Mucosa of rectum (tissue), 2 donors: ENCODE data around the gene SNAP47.

ENCODE experiments used
- H3K27ac ChIP-seq, 2 donors: one replicate each; pipeline ENCODE4 v1.7.0; 2013; ENCODE audit warnings: inconsistent platforms in 2 of 2, low read depth in 2 of 2, low read length in 2 of 2
- H3K27me3 ChIP-seq, 2 donors: one replicate each; pipeline ENCODE4 v1.7.0; 2013; ENCODE audit warnings: low read length in 2 of 2; ENCODE audit not compliant: control insufficient read depth in 2 of 2, insufficient read depth in 2 of 2
- H3K36me3 ChIP-seq, 2 donors: one replicate each; pipeline ENCODE4 v1.7.0; 2013; ENCODE audit warnings: low read length in 2 of 2; ENCODE audit not compliant: control insufficient read depth in 2 of 2, insufficient read depth in 2 of 2
- H3K4me1 ChIP-seq, 2 donors: one replicate each; pipeline ENCODE4 v1.7.0; 2013; ENCODE audit warnings: low read length in 2 of 2, mild to moderate bottlenecking in 1 of 2; ENCODE audit not compliant: control insufficient read depth in 2 of 2, insufficient read depth in 2 of 2
- H3K4me3 ChIP-seq, 2 donors: one replicate each; pipeline ENCODE4 v1.7.0; 2013; ENCODE audit warnings: low read length in 2 of 2
- H3K9ac ChIP-seq, 2 donors: one replicate each; pipeline ENCODE4 v1.7.0; 2013; ENCODE audit warnings: low read length in 2 of 2, low read depth in 1 of 2, mild to moderate bottlenecking in 1 of 2
- H3K9me3 ChIP-seq, 2 donors: one replicate each; pipeline ENCODE4 v1.7.0; 2013; ENCODE audit warnings: low read length in 2 of 2; ENCODE audit not compliant: control insufficient read depth in 2 of 2
- donor health status: healthy.
- donor health status: Normal muscosa, but diverticular disease.

SNAP47 gene

DNA sequence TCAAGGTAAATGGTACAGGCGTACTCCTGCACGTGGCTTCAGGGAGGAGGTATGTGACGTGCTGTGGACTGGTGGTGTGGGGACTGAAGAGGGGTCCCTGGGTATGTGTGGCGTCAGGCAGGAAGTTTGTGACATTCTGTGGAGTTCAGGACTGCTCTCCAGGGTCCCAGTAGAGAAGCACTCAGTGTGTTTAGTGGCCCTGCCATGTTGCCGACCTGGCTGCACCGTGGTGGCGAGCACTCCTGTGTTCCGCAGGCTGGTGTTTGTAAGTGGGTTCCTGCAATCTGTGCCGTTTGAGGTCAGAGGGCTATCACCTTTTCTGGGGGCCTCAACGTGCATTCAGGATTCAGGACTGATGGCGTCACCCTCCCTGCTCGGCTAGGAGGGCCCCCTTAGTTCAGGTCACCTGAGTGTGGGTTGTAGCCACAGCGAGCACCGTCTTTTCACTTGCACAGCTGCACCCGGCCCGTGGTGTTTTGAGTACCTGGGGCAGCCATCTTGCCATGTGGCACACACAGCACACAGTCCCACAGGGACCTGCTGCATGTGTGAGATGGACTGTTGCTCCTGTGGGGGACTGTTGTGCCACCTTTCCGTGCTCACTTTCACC is 26.5 kb downstream of the SNAP47 start:
- Histone ChIP-seq H3K4me1 (peaks cover 6 to 28% of the 10 kb centered on the region in 2 donors), H3K9me3 (no peaks in the 10 kb centered on the region), H3K9ac (no peak overlapping the region), H3K27ac (peak overlapping the region in 1 of 2 donors; percentile 45), H3K27me3 (no peaks in the 10 kb centered on the region), H3K4me3 (no peak overlapping the region), H3K36me3 (peaks cover 10 to 12% of the 10 kb centered on the region in 2 donors)

DNA sequence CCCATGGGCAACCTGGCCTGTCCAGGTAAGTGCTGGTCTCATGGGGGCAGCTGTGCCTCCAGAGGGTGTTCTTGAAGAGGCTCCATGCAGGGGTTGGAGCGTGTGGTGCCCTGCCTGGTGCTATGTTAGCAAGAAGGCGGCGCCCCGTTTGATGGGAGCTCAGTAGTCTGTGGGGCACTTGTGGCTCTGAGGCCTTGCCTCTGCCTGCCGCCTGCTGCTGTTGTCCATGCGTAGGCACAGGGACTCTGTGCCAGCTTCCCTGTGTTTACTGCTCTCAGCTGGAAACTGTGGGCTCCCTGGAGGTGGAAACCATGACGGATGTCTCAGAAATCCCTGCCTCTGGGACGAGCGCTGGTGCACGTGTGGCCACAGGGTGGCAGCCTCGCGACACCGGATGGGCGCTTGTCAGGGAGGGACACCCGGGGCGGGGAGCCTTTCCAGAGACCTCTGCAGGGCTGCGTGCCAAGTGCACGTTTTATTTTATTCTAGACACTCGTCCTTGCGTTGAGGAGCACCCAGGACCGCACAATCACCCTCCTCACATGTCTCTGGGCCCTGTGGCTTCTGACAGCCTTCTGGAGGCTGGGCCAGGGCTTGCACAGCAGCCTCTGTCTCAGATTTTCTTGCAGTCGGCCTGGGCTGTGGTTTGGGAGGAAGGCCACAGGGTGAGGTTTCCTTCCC is 27.1 kb downstream of the SNAP47 start:
- H3K4me3 ChIP-seq = no peak overlapping the region
- no peaks in the 10 kb centered on the region for H3K27me3 ChIP-seq
- H3K27ac ChIP-seq = peak overlapping the region in 1 of 2 donors; percentile 5
- peaks cover 11 to 31% of the 10 kb centered on the region in 2 donors for H3K4me1 ChIP-seq
- no peak overlapping the region for H3K9ac ChIP-seq
- H3K36me3 ChIP-seq = peaks cover 17 to 19% of the 10 kb centered on the region in 2 donors
- no peaks in the 10 kb centered on the region for H3K9me3 ChIP-seq

DNA sequence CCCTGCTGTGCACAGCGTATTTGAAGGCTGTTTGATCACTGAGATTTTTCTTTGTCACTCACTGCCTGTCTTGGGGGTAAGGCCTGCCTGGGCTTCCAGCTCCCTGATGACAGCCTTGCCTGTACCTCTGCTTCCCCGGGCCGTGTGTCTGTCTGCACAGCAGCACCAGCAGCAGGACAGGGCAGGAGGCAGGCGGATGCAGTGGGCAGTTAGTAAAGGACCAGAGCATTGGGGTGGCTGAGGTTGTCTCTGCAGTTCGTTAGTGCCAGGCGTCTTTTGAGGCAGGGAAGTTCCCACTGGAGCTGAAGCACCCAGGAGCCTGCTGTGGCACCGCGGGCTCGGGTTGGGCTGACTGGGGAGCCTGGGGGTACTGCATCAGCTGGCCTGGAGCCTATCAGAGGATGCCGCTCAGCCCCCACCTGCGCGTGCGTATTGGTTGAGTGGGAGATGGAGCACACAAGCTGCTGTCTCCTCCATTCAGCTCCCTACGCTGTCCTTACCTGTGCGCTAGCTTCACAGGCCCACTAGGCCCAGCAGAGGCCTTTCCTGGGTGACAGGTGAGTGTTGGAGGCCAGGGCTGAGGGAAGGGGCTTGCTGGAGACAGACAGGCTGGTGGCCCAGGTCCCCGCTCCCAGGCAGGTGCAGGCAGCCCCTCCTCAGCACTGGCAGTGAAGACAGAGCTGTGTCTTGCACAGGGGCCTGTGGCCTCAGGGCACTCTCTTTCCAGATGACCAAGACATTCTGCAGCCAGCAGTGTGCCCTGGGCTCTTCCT is 28.2 kb downstream of the SNAP47 start:
- no peak overlapping the region for H3K4me3 ChIP-seq
- H3K27ac ChIP-seq = no peak overlapping the region
- H3K9ac ChIP-seq = no peak overlapping the region
- H3K36me3 ChIP-seq = peaks cover 27 to 28% of the 10 kb centered on the region in 2 donors
- no peaks in the 10 kb centered on the region for H3K27me3 ChIP-seq
- peaks cover 11 to 31% of the 10 kb centered on the region in 2 donors for H3K4me1 ChIP-seq
- no peaks in the 10 kb centered on the region for H3K9me3 ChIP-seq

DNA sequence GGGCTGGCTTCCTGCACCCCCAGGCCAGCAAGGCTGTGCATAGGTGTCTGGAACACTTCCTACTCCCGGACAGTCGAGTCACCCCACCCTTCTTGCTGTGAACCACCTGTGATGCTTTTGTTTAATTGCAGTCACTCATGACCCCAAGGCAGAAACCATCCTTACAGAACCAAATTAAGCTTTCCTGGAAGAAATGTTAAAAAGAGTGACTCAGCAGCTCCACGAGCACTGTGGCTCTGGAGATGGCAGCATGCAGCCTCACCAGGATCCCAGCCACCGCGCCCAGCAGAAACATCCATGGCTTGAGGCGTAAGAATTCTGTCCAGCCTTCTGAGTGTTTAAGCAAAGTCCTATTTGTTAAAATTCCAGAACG is 28.8 kb downstream of the SNAP47 start:
- Histone ChIP-seq H3K36me3 (peaks cover 27 to 31% of the 10 kb centered on the region in 2 donors), H3K27ac (no peak overlapping the region)

DNA sequence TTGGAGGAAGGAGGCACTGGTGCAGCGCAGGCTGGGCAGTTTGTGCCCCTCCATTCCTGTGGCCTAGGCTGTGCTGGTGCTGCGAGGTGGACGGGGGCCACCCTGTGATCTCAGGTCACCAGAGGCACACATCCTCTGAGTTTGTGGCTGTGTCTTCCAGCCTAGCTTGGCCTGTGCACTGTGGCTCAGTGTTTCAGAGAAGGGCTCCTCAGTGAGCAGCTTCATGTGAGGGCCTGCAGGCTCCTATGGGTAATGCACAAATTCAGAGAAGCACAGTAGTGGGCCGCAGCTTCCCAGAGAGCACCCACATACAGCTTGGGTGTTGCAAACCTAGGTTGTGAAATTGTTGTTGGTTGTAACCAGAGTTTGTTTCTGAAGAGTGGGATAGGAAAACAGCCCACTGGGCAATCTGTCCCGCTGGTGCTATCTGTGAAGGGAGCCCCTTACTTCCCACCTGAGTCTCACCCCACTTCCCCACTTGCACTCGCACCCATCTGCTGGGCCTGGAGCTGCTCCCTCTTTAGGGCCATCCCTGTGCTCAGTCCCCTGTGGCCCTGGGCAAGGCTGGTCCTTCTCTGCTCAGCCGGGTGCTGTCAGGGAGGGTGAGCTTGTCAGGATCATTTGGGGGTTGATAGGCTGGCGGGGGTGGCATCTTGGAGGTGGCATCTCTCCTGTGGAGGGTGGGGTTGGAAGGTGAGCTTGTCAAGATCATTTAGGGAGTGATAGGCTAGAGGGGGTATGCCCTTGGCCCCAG is 30.2 kb downstream of the SNAP47 start:
- peak overlapping the region in 1 of 2 donors; percentile 39 for H3K27ac ChIP-seq

More for the DNA sequence above, 28.8 kb downstream of the SNAP47 start:
- H3K4me3 ChIP-seq = no peak overlapping the region
- no peak overlapping the region for H3K9ac ChIP-seq
- peaks cover 11 to 31% of the 10 kb centered on the region in 2 donors for H3K4me1 ChIP-seq
- H3K9me3 ChIP-seq = no peaks in the 10 kb centered on the region
- H3K27me3 ChIP-seq = no peaks in the 10 kb centered on the region

DNA sequence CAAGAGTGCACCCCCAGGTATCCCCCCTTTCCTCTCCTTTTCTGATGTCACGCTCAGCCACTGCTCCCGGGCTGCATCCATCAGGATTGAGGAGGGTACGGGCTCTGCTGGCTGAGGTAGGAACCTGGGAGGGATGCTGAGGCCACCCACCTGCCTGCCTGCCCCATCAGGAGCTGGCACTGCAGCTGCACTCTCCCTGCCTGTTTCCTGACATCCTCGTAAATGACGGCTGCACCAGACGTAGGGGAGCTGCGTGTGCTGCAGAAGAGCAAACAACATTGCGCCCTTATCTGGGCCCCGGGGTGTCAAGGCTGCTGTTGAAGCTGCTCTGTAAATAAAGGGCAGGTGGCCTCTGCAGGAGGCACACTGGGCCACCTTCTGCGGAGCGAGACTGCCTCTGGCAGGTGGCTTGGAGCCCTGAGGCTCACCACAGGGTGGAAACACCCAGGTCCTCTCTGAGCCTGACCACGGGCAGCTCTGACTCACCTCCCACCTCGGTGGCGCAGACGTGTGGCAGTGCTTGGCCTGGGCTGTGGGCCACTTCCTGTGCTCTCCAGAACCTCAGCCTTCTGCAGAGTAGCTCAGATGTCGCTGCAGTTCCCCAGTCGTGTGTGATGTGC is 30.9 kb downstream of the SNAP47 start:
- H3K9ac ChIP-seq = no peak overlapping the region
- H3K9me3 ChIP-seq = no peaks in the 10 kb centered on the region
- H3K4me3 ChIP-seq = no peak overlapping the region
- H3K27me3 ChIP-seq = no peaks in the 10 kb centered on the region
- H3K4me1 ChIP-seq = peaks cover 11 to 28% of the 10 kb centered on the region in 2 donors
- H3K36me3 ChIP-seq = peaks cover 19 to 33% of the 10 kb centered on the region in 2 donors
- H3K27ac ChIP-seq = peak overlapping the region in 1 of 2 donors; percentile 39

More for the DNA sequence above, 30.2 kb downstream of the SNAP47 start:
- peaks cover 11 to 28% of the 10 kb centered on the region in 2 donors for H3K4me1 ChIP-seq
- H3K36me3 ChIP-seq = peaks cover 20 to 33% of the 10 kb centered on the region in 2 donors
- H3K9ac ChIP-seq = no peak overlapping the region
- no peaks in the 10 kb centered on the region for H3K9me3 ChIP-seq
- no peak overlapping the region for H3K4me3 ChIP-seq
- H3K27me3 ChIP-seq = no peaks in the 10 kb centered on the region

DNA sequence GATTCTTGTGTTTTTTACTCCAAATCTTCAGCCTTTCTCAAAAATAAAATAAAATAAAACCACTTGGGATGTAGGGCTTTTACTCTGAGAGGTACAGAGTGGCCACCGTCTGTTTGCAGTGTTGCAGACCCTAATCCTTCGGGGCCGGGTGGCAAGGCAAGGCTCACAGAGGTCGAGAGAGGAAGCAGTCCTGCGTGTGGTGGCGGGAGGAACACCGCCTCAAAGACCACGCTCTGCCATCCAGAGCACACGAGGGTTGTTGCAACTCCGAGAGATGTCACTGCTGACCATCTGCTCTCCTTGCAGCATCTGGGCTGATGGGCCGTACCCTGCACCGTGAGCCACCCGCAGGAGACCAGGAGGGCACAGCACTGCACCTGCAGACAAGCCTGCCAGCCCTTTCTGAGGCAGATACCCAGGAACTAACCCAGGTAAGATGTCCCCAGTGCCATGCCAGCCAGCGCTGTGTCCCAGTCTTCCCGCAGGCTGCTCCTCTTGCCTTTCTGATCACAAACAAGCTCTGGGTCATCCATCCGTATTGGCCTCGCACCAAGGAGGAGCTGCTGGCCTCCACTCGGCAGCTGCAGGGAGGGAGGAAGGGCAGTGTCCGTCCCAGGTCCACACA is 31.5 kb downstream of the SNAP47 start:
- Histone ChIP-seq H3K4me1 (peaks cover 11 to 25% of the 10 kb centered on the region in 2 donors), H3K27ac (peak overlapping the region in 1 of 2 donors; percentile 39), H3K9ac (no peak overlapping the region), H3K4me3 (no peak overlapping the region), H3K9me3 (no peaks in the 10 kb centered on the region), H3K36me3 (peaks cover 16 to 33% of the 10 kb centered on the region in 2 donors), H3K27me3 (no peaks in the 10 kb centered on the region)

DNA sequence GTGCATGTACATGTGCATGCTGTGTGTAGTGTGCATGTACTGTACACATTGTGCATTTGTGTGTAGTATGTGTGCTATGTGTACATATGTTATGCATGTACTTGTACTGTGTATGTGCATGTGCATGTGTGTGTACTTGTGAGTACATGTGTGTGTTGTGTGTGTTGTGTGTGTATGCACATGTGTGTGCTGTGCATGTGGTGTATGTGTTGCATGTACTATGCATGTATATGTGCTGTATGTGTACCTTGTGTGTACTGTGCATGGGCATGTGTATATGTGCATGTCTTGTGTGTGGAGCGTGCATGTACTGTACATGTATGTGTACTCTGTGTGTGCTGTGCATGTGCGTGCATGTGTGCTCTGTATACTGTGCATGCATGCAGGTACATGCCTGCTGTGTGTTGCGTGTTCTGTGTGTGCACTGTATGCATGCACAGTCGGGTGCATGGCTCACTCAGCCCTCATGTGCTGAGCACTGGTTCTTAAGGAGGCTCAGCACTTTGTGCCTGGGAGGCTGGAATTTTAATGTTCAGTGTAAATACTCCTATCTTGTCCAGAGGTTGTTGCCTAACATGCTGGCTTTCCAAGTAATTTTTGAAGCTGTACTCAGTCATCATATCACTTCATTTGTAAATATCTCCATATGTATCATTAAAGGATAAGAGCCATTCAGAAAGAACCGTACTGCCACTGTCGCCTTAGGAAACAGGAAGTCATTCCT is 32.3 kb downstream of the SNAP47 start:
- H3K9ac ChIP-seq = no peak overlapping the region
- no peaks in the 10 kb centered on the region for H3K27me3 ChIP-seq
- H3K4me3 ChIP-seq = no peak overlapping the region
- H3K9me3 ChIP-seq = no peaks in the 10 kb centered on the region
- peaks cover 16 to 33% of the 10 kb centered on the region in 2 donors for H3K36me3 ChIP-seq
- H3K27ac ChIP-seq = no peak overlapping the region
- peaks cover 10 to 17% of the 10 kb centered on the region in 2 donors for H3K4me1 ChIP-seq

DNA sequence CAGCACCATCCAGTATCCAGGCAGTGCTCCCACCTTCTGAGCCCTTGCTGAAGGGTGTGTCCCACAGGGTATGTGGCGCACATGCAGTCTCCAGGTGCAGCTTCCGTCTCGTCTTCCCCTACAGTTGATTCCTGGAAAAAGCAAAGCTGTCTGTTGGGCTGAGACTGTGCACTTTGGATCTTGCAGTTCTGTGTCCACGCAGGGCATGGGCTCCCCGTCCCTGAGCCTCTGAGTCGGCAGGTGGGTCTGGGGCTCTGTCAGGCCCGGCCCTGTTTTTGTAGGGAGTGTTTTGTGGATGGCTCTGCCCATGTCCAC is 32.8 kb downstream of the SNAP47 start:
- Histone ChIP-seq H3K36me3 (peaks cover 16 to 33% of the 10 kb centered on the region in 2 donors), H3K9ac (no peak overlapping the region), H3K4me1 (peaks cover 7 to 13% of the 10 kb centered on the region in 2 donors), H3K27me3 (no peaks in the 10 kb centered on the region), H3K27ac (no peak overlapping the region), H3K9me3 (no peaks in the 10 kb centered on the region), H3K4me3 (no peak overlapping the region)
